SK-N-SH (cell line): ENCODE data around the gene PCBP3. TPM values are rescaled to one million over a fixed set of nuclear protein-coding genes. Genes with fewer than 3 reads are reported as not detected.

Experiments used
- CTCF ChIA-PET: fragments of 300-600, 350-600 bp; formaldehyde crosslinking; extraction: SDS; loops from one replicate; lab custom pipeline; 2021; lab: Yijun Ruan, JAX
- POLR2A ChIA-PET: fragments of 350-600 bp; sonication (Branson Sonifier 250); formaldehyde crosslinking; extraction: SDS; loops from one replicate; lab custom pipeline; 2020; ENCODE audit warnings: antibody characterized with exemption, inconsistent platforms; lab: Yijun Ruan, JAX
- DNase-seq: peaks from one replicate; pipeline ENCODE4 v3.0.0; 2012
- H2AFZ ChIP-seq: fragments of 200-600 bp; sonication (generic); 2 replicates; pipeline ENCODE4 v1.8.1; 2016; ENCODE audit warnings: antibody characterized with exemption, mild to moderate bottlenecking, low read depth
- H3F3A ChIP-seq: fragments of 200-600 bp; sonication (generic); replicated peaks from 2 replicates; pipeline ENCODE3; 2016; ENCODE audit warnings: antibody characterized with exemption, mild to moderate bottlenecking; ENCODE audit not compliant: insufficient read depth
- H3K27ac ChIP-seq, 2 experiments: fragments of 200-500 bp in 1 of 2; fragments of 200-600 bp in 1 of 2; sonication (Bioruptor generic) in 1 of 2; sonication (generic), shearing (Covaris generic) in 1 of 2; 2 replicates each; pipeline versions ENCODE4 v1.5.1 to v1.6.1; 2014 to 2016; ENCODE audit warnings: low read depth in 2 of 2, inconsistent platforms in 1 of 2, low read length in 1 of 2, mild to moderate bottlenecking in 1 of 2, mixed read lengths in 1 of 2
- H3K27me3 ChIP-seq: fragments of 200-600 bp; sonication (generic), shearing (Covaris generic); 2 replicates; pipeline ENCODE4 v1.6.1; 2016; ENCODE audit warnings: mixed run types; ENCODE audit not compliant: insufficient read depth
- H3K36me3 ChIP-seq, 2 experiments: fragments of 200-500 bp in 1 of 2; fragments of 200-600 bp in 1 of 2; sonication (Bioruptor generic) in 1 of 2; sonication (generic) in 1 of 2; replicated peaks in 1 of 2; 2 replicates each; pipeline versions ENCODE3 to v1.5.1; 2014 to 2016; ENCODE audit warnings: low read length in 1 of 2, mild to moderate bottlenecking in 1 of 2; ENCODE audit not compliant: insufficient read depth in 2 of 2, control insufficient read depth in 1 of 2
- H3K4me1 ChIP-seq, 2 experiments: fragments of 200-500 bp in 1 of 2; fragments of 200-600 bp in 1 of 2; sonication (Bioruptor generic) in 1 of 2; sonication (generic), shearing (Covaris generic) in 1 of 2; 2 replicates each; pipeline versions ENCODE4 v1.5.1 to v1.6.1; 2014 to 2016; ENCODE audit warnings: low read depth in 1 of 2, low read length in 1 of 2, mixed run types in 1 of 2; ENCODE audit not compliant: insufficient read depth in 2 of 2, control insufficient read depth in 1 of 2
- H3K4me2 ChIP-seq: fragments of 200-600 bp; sonication (generic), shearing (Covaris generic); 2 replicates; pipeline ENCODE4 v1.6.1; 2017; ENCODE audit warnings: mixed run types
- H3K4me3 ChIP-seq, 2 experiments: fragments of 200-500 bp in 1 of 2; fragments of 200-600 bp in 1 of 2; sonication (Bioruptor generic) in 1 of 2; sonication (generic), shearing (Covaris generic) in 1 of 2; 2 replicates each; pipeline versions ENCODE4 v1.5.1 to v1.8.1; 2014 to 2016; ENCODE audit warnings: low read depth in 2 of 2, inconsistent platforms in 1 of 2, low read length in 1 of 2, mild to moderate bottlenecking in 1 of 2, mixed read lengths in 1 of 2, moderate library complexity in 1 of 2
- H3K79me2 ChIP-seq: fragments of 200-600 bp; sonication (generic); 2 replicates; pipeline ENCODE4 v1.8.1; 2017; ENCODE audit warnings: mild to moderate bottlenecking; ENCODE audit not compliant: insufficient read depth
- H3K9ac ChIP-seq: fragments of 200-600 bp; sonication (generic); 2 replicates; pipeline ENCODE4 v1.6.1; 2017; ENCODE audit warnings: mixed run types
- H3K9me2 ChIP-seq: fragments of 200-600 bp; sonication (generic); 2 replicates; pipeline ENCODE4 v1.6.1; 2017; ENCODE audit warnings: mixed run types
- H3K9me3 ChIP-seq: fragments of 200-600 bp; sonication (generic); 2 replicates; pipeline ENCODE4 v1.6.1; 2017; ENCODE audit warnings: mixed run types, mild to moderate bottlenecking, moderate library complexity
- H4K20me1 ChIP-seq: fragments of 200-600 bp; sonication (generic); 2 replicates; pipeline ENCODE4 v1.6.1; 2017; ENCODE audit warnings: mild to moderate bottlenecking, mixed run types; ENCODE audit not compliant: insufficient read depth
- CHD2 ChIP-seq: fragments of 150-350 bp; IDR thresholded peaks from 2 replicates; pipeline ENCODE4 v1.6.1; 2018; ENCODE audit warnings: low read length; ENCODE audit not compliant: partially characterized antibody
- ELF1 ChIP-seq: IDR thresholded peaks from 2 replicates; pipeline ENCODE4 v1.4.0; 2012
- EP300 ChIP-seq, 2 experiments: IDR thresholded peaks; 2 replicates each; pipeline versions ENCODE4 v1.4.0 to v1.6.1; 2012; ENCODE audit warnings: borderline replicate concordance in 1 of 2, low read depth in 1 of 2, low read length in 1 of 2
- EZH2phosphoT487 ChIP-seq: fragments of 200-600 bp; sonication (generic); IDR thresholded peaks from 2 replicates; pipeline ENCODE4 v1.6.1; 2017; ENCODE audit warnings: low read depth, mixed run types, mild to moderate bottlenecking, antibody characterized with exemption, moderate library complexity, borderline replicate concordance
- FOXJ3 ChIP-seq: sonication (generic); formaldehyde crosslinking; IDR thresholded peaks from 2 replicates; pipeline ENCODE4 v1.5.1; 2020; ENCODE audit warnings: mild to moderate bottlenecking, missing genetic modification reagents
- FOXM1 ChIP-seq: IDR thresholded peaks from 2 replicates; pipeline ENCODE4 v1.4.0; 2012; ENCODE audit warnings: low read depth, mild to moderate bottlenecking
- GABPA ChIP-seq: IDR thresholded peaks from 2 replicates; pipeline ENCODE4 v1.4.0; 2012; ENCODE audit warnings: low read depth, mild to moderate bottlenecking
- GATA2 ChIP-seq: sonication (generic); formaldehyde crosslinking; IDR thresholded peaks from 2 replicates; pipeline ENCODE4 v1.5.0; 2020; ENCODE audit warnings: mild to moderate bottlenecking, missing genetic modification reagents
- JUND ChIP-seq: IDR thresholded peaks from 2 replicates; pipeline ENCODE4 v1.4.0; 2012
- MXI1 ChIP-seq: IDR thresholded peaks from 2 replicates; pipeline ENCODE4 v1.6.1; 2012; ENCODE audit warnings: mild to moderate bottlenecking, low read depth, low read length, improper control_type of control experiment
- NFIC ChIP-seq: IDR thresholded peaks from 2 replicates; pipeline ENCODE4 v1.4.0; 2012; ENCODE audit warnings: borderline replicate concordance
- RAD21 ChIP-seq: IDR thresholded peaks from 2 replicates; pipeline ENCODE4 v1.6.1; 2012; ENCODE audit warnings: mild to moderate bottlenecking, low read length
- RXRA ChIP-seq: IDR thresholded peaks from 2 replicates; pipeline ENCODE4 v1.4.0; 2012; ENCODE audit warnings: low read depth, mild to moderate bottlenecking, borderline replicate concordance
- TAF1 ChIP-seq: IDR thresholded peaks from 2 replicates; pipeline ENCODE4 v1.6.1; 2012; ENCODE audit warnings: low read depth, mild to moderate bottlenecking, low read length, moderate library complexity, borderline replicate concordance
- WGBS: methylation state at CpG from one replicate; pipeline ENCODE4 v1.1.6; 2017; ENCODE audit warnings: low lambda C conversion rate; 5-methylcytosine and 5-hydroxymethylcytosine counted together
- polyA plus RNA-seq, 3 experiments: library from polyadenylated mRNA; depleted of rRNA; stranded (reverse); fragments of >200 nt; gene quantifications; 2 replicates each; pipeline ENCODE4 v1.2.3, GENCODE V29; 2012
- TF ChIP-seq, protein P1 (sequence below): IDR thresholded peaks from 2 replicates; pipeline ENCODE4 v1.4.0; 2012; ENCODE audit warnings: low read depth
- TF ChIP-seq, protein P2 (sequence below): IDR thresholded peaks from 2 replicates; pipeline ENCODE4; 2012
- TF ChIP-seq, protein P3 (sequence below): IDR thresholded peaks from 2 replicates; pipeline ENCODE4 v1.4.0; 2012; ENCODE audit warnings: low read depth, borderline replicate concordance
- TF ChIP-seq, protein P4 (sequence below): fragments of 200-600 bp; sonication (generic); IDR thresholded peaks from 2 replicates; pipeline ENCODE4 v1.6.1; 2017; ENCODE audit warnings: antibody characterized with exemption, mild to moderate bottlenecking, moderate library complexity

The PCBP3 gene
- polyA plus RNA-seq, 1 of the 3 experiments (the other 2 are of a cell fraction): 9.5 TPM

DNA sequence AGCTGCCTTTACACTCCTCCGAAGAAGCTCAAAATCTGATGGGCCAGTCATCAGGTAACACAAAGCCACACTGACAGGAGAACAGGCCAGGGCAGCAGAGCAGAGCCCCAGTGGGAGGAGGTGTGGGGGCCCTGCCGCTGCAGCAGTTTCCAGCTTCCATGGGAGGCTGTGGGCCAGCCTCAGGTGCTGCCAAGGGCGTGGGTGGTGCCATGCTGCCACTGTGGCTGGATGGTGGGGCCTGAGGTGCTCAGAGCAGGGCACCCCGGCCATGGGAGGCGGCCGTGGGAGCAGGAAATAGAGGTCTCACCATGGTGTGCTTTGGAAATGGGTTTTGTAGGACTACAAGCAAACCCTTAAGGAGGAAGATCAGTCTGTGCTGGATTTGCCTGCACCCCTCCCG is 287.3 kb downstream of the PCBP3 start:
- H3K79me2 ChIP-seq: no peaks in the 10 kb centered on the region
- H3K36me3 ChIP-seq: no peaks in the 10 kb centered on the region
- no peak for TF ChIP-seq GATA2 (CRISPR knock-in tag)
- TF ChIP-seq, protein P1, sequence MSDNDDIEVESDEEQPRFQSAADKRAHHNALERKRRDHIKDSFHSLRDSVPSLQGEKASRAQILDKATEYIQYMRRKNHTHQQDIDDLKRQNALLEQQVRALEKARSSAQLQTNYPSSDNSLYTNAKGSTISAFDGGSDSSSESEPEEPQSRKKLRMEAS: no peak
- TF ChIP-seq, protein P2, sequence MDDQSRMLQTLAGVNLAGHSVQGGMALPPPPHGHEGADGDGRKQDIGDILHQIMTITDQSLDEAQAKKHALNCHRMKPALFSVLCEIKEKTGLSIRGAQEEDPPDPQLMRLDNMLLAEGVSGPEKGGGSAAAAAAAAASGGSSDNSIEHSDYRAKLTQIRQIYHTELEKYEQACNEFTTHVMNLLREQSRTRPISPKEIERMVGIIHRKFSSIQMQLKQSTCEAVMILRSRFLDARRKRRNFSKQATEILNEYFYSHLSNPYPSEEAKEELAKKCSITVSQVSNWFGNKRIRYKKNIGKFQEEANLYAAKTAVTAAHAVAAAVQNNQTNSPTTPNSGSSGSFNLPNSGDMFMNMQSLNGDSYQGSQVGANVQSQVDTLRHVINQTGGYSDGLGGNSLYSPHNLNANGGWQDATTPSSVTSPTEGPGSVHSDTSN: no peak
- TF ChIP-seq RXRA: no peak
- TF ChIP-seq JUND: no peak
- no peak for TF ChIP-seq FOXM1
- TF ChIP-seq, all 33 proteins: peak for 0
- H3K4me1 ChIP-seq: no peaks in the 10 kb centered on the region
- H3K27ac ChIP-seq: no peak overlapping the region
- H3K4me2 ChIP-seq: no peak overlapping the region
- H3F3A ChIP-seq: no peaks in the 10 kb centered on the region
- H3K9me2 ChIP-seq: no peaks in the 10 kb centered on the region
- no peaks in the 10 kb centered on the region for H4K20me1 ChIP-seq
- H3K9ac ChIP-seq: no peak overlapping the region
- H3K27me3 ChIP-seq: no peaks in the 10 kb centered on the region
- POLR2A ChIA-PET: no interaction called here
- no peak for DNase-seq
- 84% methylated on average over 6 of the region's 7 CpGs for WGBS
- H2AFZ ChIP-seq: no peak overlapping the region
- H3K4me3 ChIP-seq: no peak overlapping the region
- 0 out of 2 replicates have a peak, but pooled peaks cover 2% of the 10 kb centered on the region for H3K9me3 ChIP-seq
- CTCF ChIA-PET: interaction anchor here (2.0 kb wide), 1 partner anchor 111 kb away, joined by 5 read pairs; no protein-coding TSS in a partner anchor

DNA sequence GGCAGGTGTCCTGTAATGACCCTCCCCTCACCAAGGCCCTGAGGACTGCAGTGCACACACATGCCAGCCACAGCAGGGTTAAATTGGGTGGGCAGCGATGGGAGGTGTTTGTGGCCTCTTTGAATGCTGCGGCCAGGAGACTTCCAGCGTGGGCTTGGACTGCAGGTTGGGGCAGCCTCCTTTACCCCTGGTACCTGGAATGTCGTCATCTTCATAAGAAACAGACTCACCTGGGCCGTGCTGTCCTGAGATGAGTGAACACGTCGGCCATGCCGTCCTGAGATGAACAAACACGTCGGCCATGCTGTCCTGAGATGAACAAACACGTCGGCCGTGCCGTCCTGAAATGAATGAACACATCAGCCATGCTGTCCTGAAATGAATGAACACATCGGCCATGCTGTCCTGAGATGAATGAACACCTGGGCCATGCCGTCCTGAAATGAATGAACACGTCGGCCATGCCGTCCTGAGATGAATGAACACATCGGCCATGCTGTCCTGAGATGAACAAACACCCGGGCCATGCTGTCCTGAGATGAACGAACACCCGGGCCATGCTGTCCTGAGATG is 288.0 kb downstream of the PCBP3 start:
- no peak for DNase-seq
- Histone ChIP-seq H3K9me2 (no peaks in the 10 kb centered on the region), H2AFZ (no peak overlapping the region), H3K9me3 (0 out of 2 replicates have a peak, but pooled peaks cover 5% of the 10 kb centered on the region), H3K4me2 (no peak overlapping the region), H3K79me2 (no peaks in the 10 kb centered on the region), H4K20me1 (no peaks in the 10 kb centered on the region), H3K4me1 (no peaks in the 10 kb centered on the region), H3F3A (no peaks in the 10 kb centered on the region), H3K36me3 (no peaks in the 10 kb centered on the region), H3K27ac (no peak overlapping the region), H3K27me3 (no peaks in the 10 kb centered on the region), H3K9ac (no peak overlapping the region), H3K4me3 (no peak overlapping the region; a peak in 1 of 4 replicates)
- no peak for TF ChIP-seq GABPA
- no peak for TF ChIP-seq FOXJ3
- 96% methylated on average over 20 of the region's 23 CpGs for WGBS
- POLR2A ChIA-PET: no interaction called here
- CTCF ChIA-PET: no interaction called here

DNA sequence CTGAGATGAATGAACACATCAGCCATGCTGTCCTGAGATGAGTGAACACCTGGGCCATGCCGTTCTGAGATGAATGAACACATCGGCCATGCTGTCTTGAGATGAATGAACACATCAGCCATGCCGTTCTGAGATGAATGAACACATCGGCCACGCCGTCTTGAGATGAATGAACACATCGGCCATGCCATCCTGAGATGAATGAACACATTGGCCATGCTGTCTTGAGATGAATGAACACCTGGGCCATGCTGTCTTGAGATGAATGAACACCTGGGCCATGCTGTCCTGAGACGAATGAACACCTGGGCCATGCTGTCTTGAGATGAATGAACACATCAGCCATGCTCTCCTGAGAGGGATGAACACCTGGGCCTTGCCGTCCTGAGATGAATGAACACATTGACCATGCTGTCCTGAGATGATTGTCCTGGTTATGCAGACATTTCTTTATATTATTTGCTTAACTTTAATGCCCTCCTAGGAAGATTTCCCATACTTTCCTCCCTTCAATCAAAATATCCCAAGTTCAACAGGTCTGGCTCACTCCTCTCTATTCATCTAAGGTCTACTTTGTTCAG is 289.5 kb downstream of the PCBP3 start:
- 0 out of 2 replicates have a peak, but pooled peaks cover 5% of the 10 kb centered on the region for H3K9me3 ChIP-seq
- H3F3A ChIP-seq: no peaks in the 10 kb centered on the region
- no peak overlapping the region for H3K9ac ChIP-seq
- H3K4me3 ChIP-seq: no peak overlapping the region; a peak in 1 of 4 replicates
- H4K20me1 ChIP-seq: no peaks in the 10 kb centered on the region
- ChIA-PET CTCF (no interaction called here), POLR2A (no interaction called here)
- H3K4me2 ChIP-seq: no peak overlapping the region
- 69% methylated on average over 9 of the region's 9 CpGs for WGBS
- no peaks in the 10 kb centered on the region for H3K9me2 ChIP-seq
- DNase-seq: no peak
- no peak overlapping the region for H3K27ac ChIP-seq
- no peaks in the 10 kb centered on the region for H3K36me3 ChIP-seq
- H2AFZ ChIP-seq: no peak overlapping the region
- no peaks in the 10 kb centered on the region for H3K4me1 ChIP-seq
- no peaks in the 10 kb centered on the region for H3K79me2 ChIP-seq
- no peaks in the 10 kb centered on the region for H3K27me3 ChIP-seq
- TF ChIP-seq, protein P3, sequence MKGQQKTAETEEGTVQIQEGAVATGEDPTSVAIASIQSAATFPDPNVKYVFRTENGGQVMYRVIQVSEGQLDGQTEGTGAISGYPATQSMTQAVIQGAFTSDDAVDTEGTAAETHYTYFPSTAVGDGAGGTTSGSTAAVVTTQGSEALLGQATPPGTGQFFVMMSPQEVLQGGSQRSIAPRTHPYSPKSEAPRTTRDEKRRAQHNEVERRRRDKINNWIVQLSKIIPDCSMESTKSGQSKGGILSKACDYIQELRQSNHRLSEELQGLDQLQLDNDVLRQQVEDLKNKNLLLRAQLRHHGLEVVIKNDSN: no peak
- TF ChIP-seq TAF1 (no peak), NFIC (no peak), ELF1 (no peak), CHD2 (no peak), EP300 (IDR thresholded peaks at IDR 0.05; ENCODE audit: borderline replicate concordance in 1 of 2, low read depth in 1 of 2, low read length in 1 of 2) (no peak), FOXJ3 (no peak), MXI1 (no peak), FOXM1 (no peak), RXRA (no peak), GATA2 (CRISPR knock-in tag) (no peak), EZH2phosphoT487 (no peak), RAD21 (no peak), GABPA (no peak)
- TF ChIP-seq, protein P4, sequence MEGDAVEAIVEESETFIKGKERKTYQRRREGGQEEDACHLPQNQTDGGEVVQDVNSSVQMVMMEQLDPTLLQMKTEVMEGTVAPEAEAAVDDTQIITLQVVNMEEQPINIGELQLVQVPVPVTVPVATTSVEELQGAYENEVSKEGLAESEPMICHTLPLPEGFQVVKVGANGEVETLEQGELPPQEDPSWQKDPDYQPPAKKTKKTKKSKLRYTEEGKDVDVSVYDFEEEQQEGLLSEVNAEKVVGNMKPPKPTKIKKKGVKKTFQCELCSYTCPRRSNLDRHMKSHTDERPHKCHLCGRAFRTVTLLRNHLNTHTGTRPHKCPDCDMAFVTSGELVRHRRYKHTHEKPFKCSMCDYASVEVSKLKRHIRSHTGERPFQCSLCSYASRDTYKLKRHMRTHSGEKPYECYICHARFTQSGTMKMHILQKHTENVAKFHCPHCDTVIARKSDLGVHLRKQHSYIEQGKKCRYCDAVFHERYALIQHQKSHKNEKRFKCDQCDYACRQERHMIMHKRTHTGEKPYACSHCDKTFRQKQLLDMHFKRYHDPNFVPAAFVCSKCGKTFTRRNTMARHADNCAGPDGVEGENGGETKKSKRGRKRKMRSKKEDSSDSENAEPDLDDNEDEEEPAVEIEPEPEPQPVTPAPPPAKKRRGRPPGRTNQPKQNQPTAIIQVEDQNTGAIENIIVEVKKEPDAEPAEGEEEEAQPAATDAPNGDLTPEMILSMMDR: no peak
